ENCODE results near the gene CMTR2. TPM values are rescaled to one million over a fixed set of nuclear protein-coding genes. Genes with fewer than 3 reads are reported as not detected.
A peak's percentile ranks its signal among the peaks of the same experiment; 100 is the strongest.

CMTR2 gene
- total RNA-seq, 1 experiment from 2014 or later, result 19.8 TPM

DNA sequence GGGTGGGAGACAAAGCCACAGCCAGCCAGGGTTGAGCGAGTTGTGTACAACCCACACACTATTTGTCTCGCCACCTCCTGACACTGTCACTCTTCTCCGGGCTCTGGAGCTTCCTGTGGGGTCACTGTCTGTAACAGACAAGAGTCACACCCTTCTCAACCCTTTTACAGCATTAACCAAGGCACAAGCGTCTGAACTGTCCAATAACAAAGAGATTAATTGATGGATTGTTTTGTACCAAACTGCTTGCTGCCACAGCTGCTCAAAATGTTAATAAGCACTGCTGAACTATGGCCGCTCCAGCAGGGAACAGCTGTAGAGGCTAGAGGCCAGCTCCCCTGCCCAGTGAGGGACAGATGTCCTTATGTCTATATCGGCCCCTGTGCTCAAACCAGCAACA is 33.5 kb downstream of the CMTR2 start:
- no peaks in the 10 kb centered on the region for H3K36me3 ChIP-seq (replicated peaks; ENCODE audit: control insufficient read depth, insufficient read depth, low read length)
- no peaks in the 10 kb centered on the region for H3K27me3 ChIP-seq (ENCODE audit: control insufficient read depth, insufficient read depth, low read length)
- DNase-seq, result no peak
- no peak overlapping the region for H3K4me3 ChIP-seq (ENCODE audit: insufficient read depth, low read depth, low read length)

DNA sequence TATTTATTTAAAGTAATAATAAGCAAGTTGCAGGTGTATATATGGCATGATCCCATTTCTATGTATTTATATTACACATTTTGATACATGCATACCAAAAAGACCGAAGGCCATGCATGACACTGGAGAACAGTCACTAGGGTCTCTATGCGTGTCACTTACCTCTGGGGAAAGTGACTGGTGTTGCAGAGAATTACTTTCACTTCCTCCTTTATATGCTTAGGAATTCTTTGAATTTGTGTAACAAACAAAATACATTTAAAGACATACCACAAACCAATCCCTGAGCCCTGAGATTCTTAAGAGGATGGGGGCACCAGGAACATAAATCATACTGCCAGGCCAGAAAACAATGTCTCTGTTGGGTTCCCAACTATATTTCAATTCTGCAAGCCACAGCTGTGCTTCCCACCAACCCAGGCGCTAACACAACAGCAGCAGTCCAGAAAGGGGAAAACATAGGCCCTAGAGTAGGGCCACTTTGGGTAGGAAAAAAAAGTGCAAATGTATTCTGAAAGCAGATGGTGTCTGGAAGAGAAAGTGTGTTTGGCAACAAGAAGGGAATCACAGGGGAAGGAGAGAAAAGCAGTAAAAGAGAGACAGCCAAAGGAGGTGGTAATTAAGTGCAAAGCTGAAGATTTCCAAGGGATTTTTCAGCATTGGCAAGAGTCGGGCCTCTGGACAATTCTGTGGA is 34.2 kb downstream of the CMTR2 start:
- no peaks in the 10 kb centered on the region for H3K36me3 ChIP-seq (replicated peaks; ENCODE audit: control insufficient read depth, insufficient read depth, low read length)
- DNase-seq, result no peak
- no peak overlapping the region for H3K4me3 ChIP-seq (ENCODE audit: insufficient read depth, low read depth, low read length)
- H3K27me3 ChIP-seq (ENCODE audit: control insufficient read depth, insufficient read depth, low read length), result no peaks in the 10 kb centered on the region

DNA sequence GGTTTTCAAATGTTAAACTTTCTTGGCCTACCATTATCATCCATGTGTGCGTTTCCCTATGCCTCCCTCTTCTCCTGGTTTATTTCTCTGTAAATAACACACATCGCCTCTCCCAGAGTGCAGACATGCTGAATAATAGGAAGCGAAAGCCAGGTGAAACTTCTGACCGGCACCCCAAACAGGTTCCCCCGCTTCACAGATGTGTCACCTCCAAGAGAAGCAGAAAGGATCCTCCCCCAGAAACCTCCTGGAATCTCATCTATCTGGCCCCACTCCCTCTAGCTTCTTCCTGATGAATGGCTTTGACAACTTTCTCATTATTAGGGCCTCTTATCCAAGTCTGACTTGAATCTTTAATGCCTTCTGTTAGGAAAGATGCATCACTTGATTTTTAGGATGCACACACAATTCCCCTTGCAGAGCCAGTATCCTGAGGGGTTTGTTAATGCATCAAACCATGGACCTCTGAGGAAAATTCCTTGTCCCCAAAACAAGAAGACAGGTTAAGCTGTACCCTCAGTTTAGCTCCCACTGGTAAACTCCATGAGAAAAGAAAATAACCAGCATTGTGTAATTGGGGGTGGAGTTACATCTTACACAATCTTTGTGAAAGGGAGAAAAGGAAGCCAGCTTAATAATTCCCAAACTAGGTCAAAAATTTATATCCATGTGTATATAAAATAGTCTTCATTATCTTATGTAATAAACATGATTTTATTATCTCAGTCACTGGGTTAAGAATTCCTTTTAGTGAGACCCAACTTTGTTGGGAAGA is 38.6 kb downstream of the CMTR2 start:
- H3K27me3 ChIP-seq (ENCODE audit: control insufficient read depth, insufficient read depth, low read length), result no peaks in the 10 kb centered on the region
- no peak overlapping the region for H3K4me3 ChIP-seq (ENCODE audit: insufficient read depth, low read depth, low read length)
- H3K36me3 ChIP-seq (replicated peaks; ENCODE audit: control insufficient read depth, insufficient read depth, low read length), result no peaks in the 10 kb centered on the region
- no peak for DNase-seq

GRCh38 chr16:71249399-71249798 is 39.8 kb downstream of the CMTR2 start:
- DNase-seq, result peak; percentile 43
- H3K4me3 ChIP-seq (ENCODE audit: insufficient read depth, low read depth, low read length), result no peak overlapping the region
- H3K36me3 ChIP-seq (replicated peaks; ENCODE audit: control insufficient read depth, insufficient read depth, low read length), result no peaks in the 10 kb centered on the region
- H3K27me3 ChIP-seq (ENCODE audit: control insufficient read depth, insufficient read depth, low read length), result no peaks in the 10 kb centered on the region

GRCh38 chr16:71247478-71247877 is 41.7 kb downstream of the CMTR2 start:
- Histone ChIP-seq H3K27me3 (ENCODE audit: control insufficient read depth, insufficient read depth, low read length) (no peaks in the 10 kb centered on the region), H3K36me3 (replicated peaks; ENCODE audit: control insufficient read depth, insufficient read depth, low read length) (no peaks in the 10 kb centered on the region), H3K4me3 (ENCODE audit: insufficient read depth, low read depth, low read length) (no peak overlapping the region)
- no peak for DNase-seq

GRCh38 chr16:71246309-71246708 is 42.9 kb downstream of the CMTR2 start:
- Histone ChIP-seq H3K4me3 (ENCODE audit: insufficient read depth, low read depth, low read length) (no peak overlapping the region), H3K36me3 (replicated peaks; ENCODE audit: control insufficient read depth, insufficient read depth, low read length) (no peaks in the 10 kb centered on the region), H3K27me3 (ENCODE audit: control insufficient read depth, insufficient read depth, low read length) (no peaks in the 10 kb centered on the region)
- DNase-seq, result no peak

- DNase-seq, result no peak
- Histone ChIP-seq H3K36me3 (replicated peaks; ENCODE audit: control insufficient read depth, insufficient read depth, low read length) (no peaks in the 10 kb centered on the region), H3K27me3 (ENCODE audit: control insufficient read depth, insufficient read depth, low read length) (no peaks in the 10 kb centered on the region), H3K4me3 (ENCODE audit: insufficient read depth, low read depth, low read length) (no peak overlapping the region)
Observed at GRCh38 chr16:71244521-71244920, 44.7 kb downstream of the CMTR2 start.

DNA sequence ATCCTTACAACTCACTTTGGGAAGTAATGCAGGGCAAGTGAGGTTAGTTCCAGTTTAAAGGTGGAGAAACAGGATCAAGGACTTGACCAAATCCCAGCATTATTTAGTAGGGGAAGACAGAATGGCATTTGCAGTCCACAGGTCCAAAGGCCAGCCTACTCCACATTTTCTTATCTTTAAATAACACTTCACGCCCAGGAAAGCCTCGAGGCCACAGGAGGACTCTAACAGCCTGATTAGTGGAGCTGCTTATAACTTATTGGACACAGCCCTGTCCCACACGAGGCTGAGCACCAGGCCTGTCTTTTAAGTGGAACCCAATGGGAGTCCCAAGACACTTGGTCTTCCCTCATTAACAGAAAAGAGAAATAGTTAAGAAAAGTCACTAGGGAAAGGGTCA is 46.6 kb downstream of the CMTR2 start:
- Histone ChIP-seq H3K4me3 (ENCODE audit: insufficient read depth, low read depth, low read length) (no peak overlapping the region), H3K36me3 (replicated peaks; ENCODE audit: control insufficient read depth, insufficient read depth, low read length) (no peaks in the 10 kb centered on the region)
- DNase-seq, result no peak

GRCh38 chr16:71242036-71242435 is 47.2 kb downstream of the CMTR2 start:
- no peak for DNase-seq
- H3K27me3 ChIP-seq (ENCODE audit: control insufficient read depth, insufficient read depth, low read length), result no peaks in the 10 kb centered on the region
- H3K36me3 ChIP-seq (replicated peaks; ENCODE audit: control insufficient read depth, insufficient read depth, low read length), result no peaks in the 10 kb centered on the region
- no peak overlapping the region for H3K4me3 ChIP-seq (ENCODE audit: insufficient read depth, low read depth, low read length)

More for the DNA sequence above, 46.6 kb downstream of the CMTR2 start:
- H3K27me3 ChIP-seq (ENCODE audit: control insufficient read depth, insufficient read depth, low read length), result no peaks in the 10 kb centered on the region

Other genes starting within 250 kb of the CMTR2 start
- gene HYDIN, start 58.7 kb downstream of the CMTR2 start, total RNA-seq (2014; rRNA removed; shearing (Covaris generic)), result 0.63 and 0.69 TPM in 2 replicates
- 0.30 and 1.0 TPM in 2 replicates for gene CALB2, start 69.3 kb upstream of the CMTR2 start, total RNA-seq (2014; rRNA removed; shearing (Covaris generic))
- gene TLE7, start 152.7 kb upstream of the CMTR2 start, total RNA-seq (2014; rRNA removed; shearing (Covaris generic)), result not detected in 2 replicates
- 9.8 and 11.5 TPM in 2 replicates for gene ZNF23, start 172.8 kb upstream of the CMTR2 start, total RNA-seq (2014; rRNA removed; shearing (Covaris generic))
- gene ZNF19, start 199.9 kb upstream of the CMTR2 start, total RNA-seq (2014; rRNA removed; shearing (Covaris generic)), result 1.7 and 2.6 TPM in 2 replicates
- 6.7 and 7.6 TPM in 2 replicates for gene CHST4, start 237.0 kb upstream of the CMTR2 start, total RNA-seq (2014; rRNA removed; shearing (Covaris generic))